HepG2 (cell line): ENCODE data around the gene ADARB2. TPM values are rescaled to one million over a fixed set of nuclear protein-coding genes. Genes with fewer than 3 reads are reported as not detected.

ENCODE experiments used
- ATAC-seq: fragments of 200-7000 bp; cut with Tn5 transposase; 3 replicates; pipeline ENCODE4 v1.9.1; 2020; ENCODE audit warnings: mild to moderate bottlenecking, moderate library complexity
- BruUV-seq: library from RNA; stranded (reverse); fragments of 400-500 nt; replicated peaks from 2 replicates; lab custom pipeline; 2021; lab: Mats Ljungman, UMichigan
- CTCF ChIA-PET: fragments of 300-600 bp; formaldehyde crosslinking; extraction: SDS; loops from one replicate; lab custom pipeline; 2021; ENCODE audit warnings: low total read pairs, inconsistent platforms, low intra/inter-chr PET ratio; lab: Yijun Ruan, JAX
- POLR2A ChIA-PET: fragments of 350-600 bp; sonication (Branson Sonifier 250); formaldehyde crosslinking; loops from one replicate; lab custom pipeline; 2020; ENCODE audit warnings: antibody characterized with exemption, inconsistent platforms; lab: Yijun Ruan, JAX
- DNase-seq: peaks from one replicate; pipeline ENCODE4 v3.0.0-alpha.2; 2015; ENCODE audit warnings: low spot score
- FAIRE-seq: peaks from 3 replicates; lab custom pipeline; 2011; peaks lifted over from hg19 to GRCh38; lab: Jason Lieb, UNC
- H2AFZ ChIP-seq: one replicate; pipeline ENCODE4 v1.6.1; 2011; ENCODE audit warnings: low read length, inconsistent platforms
- H3K27ac ChIP-seq: fragments of 300-600 bp; 3 replicates; pipeline ENCODE4 v1.8.0; 2011; ENCODE audit warnings: mixed run types, mild to moderate bottlenecking, mixed read lengths, low read length, inconsistent platforms; ENCODE audit not compliant: insufficient read depth; ENCODE audit errors: extremely low read length
- H3K27me3 ChIP-seq, 2 experiments: fragments of 200-600 bp in 1 of 2; 2 replicates in 1 of 2; 3 replicates in 1 of 2; pipeline versions ENCODE4 v1.6.0 to v1.8.0; 2011; ENCODE audit warnings: low read length in 2 of 2, mild to moderate bottlenecking in 2 of 2, moderate library complexity in 2 of 2, inconsistent platforms in 1 of 2; ENCODE audit not compliant: insufficient read depth in 2 of 2, control insufficient read depth in 1 of 2
- H3K36me3 ChIP-seq, 2 experiments: fragments of 200-600 bp in 1 of 2; replicated peaks in 1 of 2; 2 replicates in 1 of 2; 3 replicates in 1 of 2; pipeline versions ENCODE4 v1.5.1 to v1.8.0; 2011; ENCODE audit warnings: low read length in 2 of 2, inconsistent platforms in 1 of 2; ENCODE audit not compliant: insufficient read depth in 2 of 2, control insufficient read depth in 1 of 2
- H3K4me1 ChIP-seq: 2 replicates; pipeline ENCODE4 v1.5.1; 2012; ENCODE audit warnings: low read length, inconsistent platforms; ENCODE audit not compliant: insufficient read depth
- H3K4me2 ChIP-seq: 2 replicates; pipeline ENCODE4 v1.6.0; 2011; ENCODE audit warnings: low read depth, low read length, inconsistent platforms
- H3K4me3 ChIP-seq, 3 experiments: fragments of 200-600 bp in 1 of 3; sonication (generic), shearing (Covaris generic) in 1 of 3; replicated peaks in 1 of 3; 2 replicates each; pipeline ENCODE4 v1.5.1; 2011 to 2016; ENCODE audit warnings: low read length in 3 of 3, inconsistent platforms in 2 of 3, low read depth in 2 of 3, mild to moderate bottlenecking in 2 of 3, control low read depth in 1 of 3, mixed read lengths in 1 of 3; ENCODE audit not compliant: insufficient read depth in 1 of 3
- H3K79me2 ChIP-seq: one replicate; pipeline ENCODE4 v1.6.1; 2011; ENCODE audit warnings: low read length, inconsistent platforms; ENCODE audit not compliant: insufficient read depth
- H3K9ac ChIP-seq: 2 replicates; pipeline ENCODE4 v1.6.0; 2011; ENCODE audit warnings: mild to moderate bottlenecking, low read depth, low read length, inconsistent platforms; ENCODE audit not compliant: insufficient read depth
- H3K9me3 ChIP-seq: 2 replicates; pipeline ENCODE4 v1.5.1; 2012; ENCODE audit warnings: mild to moderate bottlenecking, low read length
- H4K20me1 ChIP-seq: 2 replicates; pipeline ENCODE4 v1.6.0; 2011; ENCODE audit warnings: inconsistent platforms, mild to moderate bottlenecking, low read length, moderate library complexity; ENCODE audit not compliant: insufficient read depth
- DPF2 ChIP-seq: sonication (generic); formaldehyde crosslinking; IDR thresholded peaks from 2 replicates; pipeline ENCODE4 v1.4.0; 2020; ENCODE audit warnings: mild to moderate bottlenecking, low read depth, missing genetic modification reagents, borderline replicate concordance
- FLYWCH1 ChIP-seq: sonication (generic); formaldehyde crosslinking; IDR thresholded peaks from 2 replicates; pipeline ENCODE4 v1.8.1; 2023; ENCODE audit warnings: mild to moderate bottlenecking, missing genetic modification reagents
- GTF3A ChIP-seq: sonication (generic); formaldehyde crosslinking; conservative IDR thresholded peaks from 2 replicates; pipeline ENCODE4 v1.4.0; 2020; ENCODE audit warnings: mild to moderate bottlenecking, missing genetic modification reagents
- JUND ChIP-seq: sonication (generic); formaldehyde crosslinking; IDR thresholded peaks from 2 replicates; pipeline ENCODE4 v1.8.0; 2022; ENCODE audit warnings: mild to moderate bottlenecking, missing genetic modification reagents
- MED1 ChIP-seq: sonication (generic); formaldehyde crosslinking; IDR thresholded peaks from 2 replicates; pipeline ENCODE4 v1.4.0; 2020; ENCODE audit warnings: missing genetic modification reagents
- NFE2L1 ChIP-seq: sonication (generic); formaldehyde crosslinking; IDR thresholded peaks from 2 replicates; pipeline ENCODE4 v1.4.0; 2020; ENCODE audit warnings: missing genetic modification reagents, mild to moderate bottlenecking, borderline replicate concordance
- NFKB2 ChIP-seq: sonication (generic); formaldehyde crosslinking; IDR thresholded peaks from 2 replicates; pipeline ENCODE4 v1.4.0; 2020; ENCODE audit warnings: missing genetic modification reagents, borderline replicate concordance
- PHF20 ChIP-seq: sonication (generic); formaldehyde crosslinking; IDR thresholded peaks from 2 replicates; pipeline ENCODE4 v1.5.0; 2020; ENCODE audit warnings: mild to moderate bottlenecking, missing genetic modification reagents
- POLR2A ChIP-seq, 2 experiments: IDR thresholded peaks; 2 replicates each; pipeline ENCODE4 v1.6.1; 2011; ENCODE audit warnings: low read depth in 2 of 2, low read length in 2 of 2, mild to moderate bottlenecking in 1 of 2, moderate library complexity in 1 of 2; ENCODE audit not compliant: insufficient read depth in 1 of 2
- SALL1 ChIP-seq: sonication (generic); formaldehyde crosslinking; IDR thresholded peaks from 2 replicates; pipeline ENCODE4 v1.8.0; 2022; ENCODE audit warnings: mild to moderate bottlenecking, missing genetic modification reagents
- SATB2 ChIP-seq: sonication (generic); formaldehyde crosslinking; IDR thresholded peaks from 2 replicates; pipeline ENCODE4 v1.5.0; 2020; ENCODE audit warnings: missing genetic modification reagents
- SNAPC5 ChIP-seq: sonication (generic); formaldehyde crosslinking; IDR thresholded peaks from 2 replicates; pipeline ENCODE4 v1.8.1; 2023; ENCODE audit warnings: mild to moderate bottlenecking, missing genetic modification reagents, borderline replicate concordance
- SPEN ChIP-seq: sonication (generic); formaldehyde crosslinking; IDR thresholded peaks from 2 replicates; pipeline ENCODE4 v1.5.1; 2020; ENCODE audit warnings: low read depth, mild to moderate bottlenecking, missing genetic modification reagents
- SRSF4 ChIP-seq: fragments of 200-400 bp; formaldehyde crosslinking; IDR thresholded peaks from one replicate; pipeline ENCODE4 v1.6.1; 2018; ENCODE audit warnings: mild to moderate bottlenecking, low read depth, low read length, moderate library complexity; ENCODE audit not compliant: poor library complexity, severe bottlenecking
- TEAD2 ChIP-seq: sonication (generic); formaldehyde crosslinking; IDR thresholded peaks from 2 replicates; pipeline ENCODE4 v1.9.0; 2021; ENCODE audit warnings: missing genetic modification reagents
- ZNF264 ChIP-seq: sonication (generic); formaldehyde crosslinking; IDR thresholded peaks from 2 replicates; pipeline ENCODE4 v1.4.0; 2020; ENCODE audit warnings: missing genetic modification reagents
- ZNF678 ChIP-seq: sonication (generic); formaldehyde crosslinking; IDR thresholded peaks from 2 replicates; pipeline ENCODE4 v1.4.0; 2020; ENCODE audit warnings: mild to moderate bottlenecking, missing genetic modification reagents
- ZNF747 ChIP-seq: sonication (generic); formaldehyde crosslinking; IDR thresholded peaks from 2 replicates; pipeline ENCODE4 v1.8.1; 2023; ENCODE audit warnings: missing genetic modification reagents, mild to moderate bottlenecking, borderline replicate concordance
- ZNF850 ChIP-seq: sonication (generic); formaldehyde crosslinking; conservative IDR thresholded peaks from 2 replicates; pipeline ENCODE4 v1.9.0; 2021; ENCODE audit warnings: mild to moderate bottlenecking, missing genetic modification reagents
- ZNF878 ChIP-seq: sonication (generic); formaldehyde crosslinking; IDR thresholded peaks from 2 replicates; pipeline ENCODE4 v1.8.1; 2023; ENCODE audit warnings: mild to moderate bottlenecking, missing genetic modification reagents, moderate library complexity
- WGBS: methylation state at CpG from one replicate; pipeline ENCODE4 v1.1.6; 2017; ENCODE audit warnings: low lambda C conversion rate; 5-methylcytosine and 5-hydroxymethylcytosine counted together
- in situ Hi-C: cut with HindIII; loops from 2 replicates; pipeline ENCODE4 v1.10.0; 2017; ENCODE audit warnings: low pct_unique_long_range_greater_than_20kb; ENCODE audit not compliant: extremely low pct_ligation_motif_present
- intact Hi-C: fragments of 100-400 bp; cut with micrococcal nuclease; formaldehyde crosslinking; loops from one replicate; pipeline ENCODE4 v1.10.0; 2022; ENCODE audit not compliant: unreplicated experiment
- polyA plus RNA-seq, 8 experiments: library from polyadenylated mRNA; depleted of rRNA in 3 of 8; stranded (reverse) in 7 of 8; unstranded in 1 of 8; fragments of >200 nt; fragmentation: Illumina TruSeq in 4 of 8; extraction: Trizol in 4 of 8; gene quantifications; 2 replicates each; pipeline versions ENCODE4 v1.2.1 to v1.2.3, GENCODE V29; 2011 to 2016; ENCODE audit warnings: low read depth in 4 of 8, missing spikeins in 1 of 8, mixed read lengths in 1 of 8; ENCODE audit not compliant: insufficient read depth in 1 of 8
- total RNA-seq, 5 experiments: library from RNA; depleted of rRNA; stranded (reverse); fragments of >200 nt; fragmentation: Illumina TruSeq; extraction: Trizol; gene quantifications; 2 replicates each; pipeline ENCODE4 v1.2.3, GENCODE V29; 2016; ENCODE audit warnings: low read depth in 1 of 5
- TF ChIP-seq, protein P1 (sequence below): IDR thresholded peaks from 2 replicates; pipeline ENCODE4 v1.6.1; 2016; ENCODE audit warnings: control low read depth
- TF ChIP-seq, protein P2 (sequence below): sonication (generic); formaldehyde crosslinking; IDR thresholded peaks from 2 replicates; pipeline ENCODE4 v1.8.1; 2022; ENCODE audit warnings: mild to moderate bottlenecking, missing genetic modification reagents

Gene ADARB2
- total and polyA plus RNA-seq, 2 of the 13 experiments (the other 11 are each of a cell fraction or from before 2014, with no cell fraction given): not detected

DNA sequence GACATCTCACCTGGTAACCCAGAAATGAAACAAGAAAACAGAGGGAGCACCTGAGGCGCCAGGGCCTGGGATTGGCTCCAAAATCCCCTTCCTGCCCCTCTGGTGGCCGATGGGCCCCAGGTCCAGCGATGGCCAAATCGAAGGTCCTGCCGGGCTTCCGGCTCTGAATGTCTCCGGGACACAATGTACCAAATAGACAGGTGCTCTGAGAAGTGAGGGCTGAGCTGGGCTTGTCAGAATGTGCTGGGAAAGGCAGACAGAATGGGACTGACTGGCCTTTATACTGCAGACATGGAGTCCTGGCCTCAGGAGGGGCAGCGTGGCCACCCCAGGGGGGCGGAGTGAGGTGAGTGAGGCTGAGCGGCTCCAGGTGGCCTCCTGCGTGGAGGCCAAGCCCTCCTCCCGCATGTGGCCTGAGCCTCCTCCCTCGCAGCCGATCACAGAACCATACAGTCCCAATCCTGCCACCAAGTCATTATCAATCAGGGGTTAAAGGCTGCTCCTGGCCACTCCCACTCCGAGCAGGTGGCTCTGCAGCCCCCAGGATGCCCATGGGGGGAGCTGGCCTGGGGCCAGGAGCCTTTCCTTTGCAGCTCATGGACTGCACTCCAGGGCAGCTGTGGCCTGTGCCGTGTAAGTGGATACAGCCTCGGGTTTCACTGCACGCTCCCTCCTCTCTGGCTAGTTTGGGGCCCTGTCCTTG is 185.5 kb downstream of the ADARB2 start (continued):
- TF ChIP-seq, protein P1, sequence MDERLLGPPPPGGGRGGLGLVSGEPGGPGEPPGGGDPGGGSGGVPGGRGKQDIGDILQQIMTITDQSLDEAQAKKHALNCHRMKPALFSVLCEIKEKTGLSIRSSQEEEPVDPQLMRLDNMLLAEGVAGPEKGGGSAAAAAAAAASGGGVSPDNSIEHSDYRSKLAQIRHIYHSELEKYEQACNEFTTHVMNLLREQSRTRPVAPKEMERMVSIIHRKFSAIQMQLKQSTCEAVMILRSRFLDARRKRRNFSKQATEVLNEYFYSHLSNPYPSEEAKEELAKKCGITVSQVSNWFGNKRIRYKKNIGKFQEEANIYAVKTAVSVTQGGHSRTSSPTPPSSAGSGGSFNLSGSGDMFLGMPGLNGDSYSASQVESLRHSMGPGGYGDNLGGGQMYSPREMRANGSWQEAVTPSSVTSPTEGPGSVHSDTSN (CRISPR knock-in tag): no peak
- TF ChIP-seq MED1: no peak

DNA sequence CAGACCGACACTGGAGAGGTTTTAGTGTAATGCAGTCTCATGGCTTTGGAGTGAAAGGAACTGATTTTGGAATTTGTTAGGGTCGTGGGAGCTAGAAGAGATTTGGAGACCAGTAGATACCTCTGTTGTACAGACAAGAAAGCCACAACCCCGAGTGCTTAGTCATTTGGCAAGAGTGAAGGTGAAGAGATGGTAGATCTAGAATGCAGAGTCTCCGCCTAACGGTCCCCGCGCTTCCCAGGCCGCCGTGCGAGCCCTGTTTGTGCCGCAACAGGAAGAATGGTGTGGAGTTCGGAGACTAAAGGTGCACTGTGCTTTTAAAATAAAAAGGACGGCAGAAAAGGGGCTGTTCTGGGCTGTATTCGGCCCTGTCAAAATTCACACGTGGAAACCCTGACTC is 186.7 kb downstream of the ADARB2 start:
- CTCF ChIA-PET: no interaction called here
- Histone ChIP-seq H3K4me2 (no peak overlapping the region), H4K20me1 (no peaks in the 10 kb centered on the region), H3K9ac (no peak overlapping the region), H3K4me3 (no peak overlapping the region), H3K36me3 (no peaks in the 10 kb centered on the region), H3K79me2 (no peaks in the 10 kb centered on the region), H3K4me1 (no peaks in the 10 kb centered on the region), H2AFZ (no peak overlapping the region), H3K27ac (no peak overlapping the region), H3K27me3 (peaks cover 0 to 76% of the 10 kb centered on the region in 2 experiments), H3K9me3 (no peaks in the 10 kb centered on the region)
- no peak for TF ChIP-seq SATB2 (CRISPR knock-in tag)
- TF ChIP-seq SRSF4: no peak
- TF ChIP-seq ZNF678 (CRISPR knock-in tag): no peak
- TF ChIP-seq SALL1 (CRISPR knock-in tag): no peak
- no peak for TF ChIP-seq NFKB2 (CRISPR knock-in tag)
- no peak for TF ChIP-seq ZNF747 (CRISPR knock-in tag)
- no peak for TF ChIP-seq SPEN (CRISPR knock-in tag)
- TF ChIP-seq SNAPC5: no peak
- TF ChIP-seq ZNF264 (CRISPR knock-in tag): no peak
- TF ChIP-seq DPF2 (CRISPR knock-in tag): no peak
- no peak for TF ChIP-seq GTF3A (CRISPR knock-in tag)
- TF ChIP-seq TEAD2: no peak
- TF ChIP-seq PHF20 (CRISPR knock-in tag): no peak
- TF ChIP-seq FLYWCH1 (CRISPR knock-in tag): no peak
- TF ChIP-seq NFE2L1: no peak
- no peak for TF ChIP-seq ZNF850
- no peak for TF ChIP-seq ZNF878 (CRISPR knock-in tag)
- TF ChIP-seq JUND (CRISPR knock-in tag): no peak
- no peak for TF ChIP-seq POLR2A (IDR thresholded peaks at IDR 0.05; ENCODE audit: insufficient read depth in 1 of 2, low read depth in 2 of 2, low read length in 2 of 2)
- TF ChIP-seq, protein P2, sequence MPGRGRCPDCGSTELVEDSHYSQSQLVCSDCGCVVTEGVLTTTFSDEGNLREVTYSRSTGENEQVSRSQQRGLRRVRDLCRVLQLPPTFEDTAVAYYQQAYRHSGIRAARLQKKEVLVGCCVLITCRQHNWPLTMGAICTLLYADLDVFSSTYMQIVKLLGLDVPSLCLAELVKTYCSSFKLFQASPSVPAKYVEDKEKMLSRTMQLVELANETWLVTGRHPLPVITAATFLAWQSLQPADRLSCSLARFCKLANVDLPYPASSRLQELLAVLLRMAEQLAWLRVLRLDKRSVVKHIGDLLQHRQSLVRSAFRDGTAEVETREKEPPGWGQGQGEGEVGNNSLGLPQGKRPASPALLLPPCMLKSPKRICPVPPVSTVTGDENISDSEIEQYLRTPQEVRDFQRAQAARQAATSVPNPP (CRISPR knock-in tag): no peak
- BruUV-seq: no TSS peak
- no peak for FAIRE-seq
- in situ Hi-C loops (no loop called here), intact Hi-C loops (no loop called here)
- no peak for DNase-seq
- WGBS: 48% methylated on average over 15 of the region's 15 CpGs
- ATAC-seq: no peak
- POLR2A ChIA-PET: no interaction called here
